A549 (cell line): ENCODE data around the gene CPSF6.

Experiments
- CTCF ChIP-seq: fragments of >200 bp; sonication (Bioruptor Twin); formaldehyde crosslinking; IDR thresholded peaks from 3 replicates; pipeline ENCODE4 v1.5.1; 2016
- GATA3 ChIP-seq: IDR thresholded peaks from 2 replicates; pipeline ENCODE4 v1.6.1; 2012; ENCODE audit warnings: borderline replicate concordance
- KDM1A ChIP-seq: fragments of 200-600 bp; sonication (generic); IDR thresholded peaks from 2 replicates; pipeline ENCODE4 v1.6.1; 2016; ENCODE audit warnings: low read depth, mild to moderate bottlenecking
- RAD21 ChIP-seq, 2 experiments: fragments of >200 bp in 1 of 2; sonication (Bioruptor Twin) in 1 of 2; formaldehyde crosslinking in 1 of 2; IDR thresholded peaks in 1 of 2; conservative IDR thresholded peaks in 1 of 2; 2 replicates in 1 of 2; 3 replicates in 1 of 2; pipeline ENCODE4 v1.6.1; 2012 to 2018; ENCODE audit warnings: inconsistent platforms in 1 of 2
- USF2 ChIP-seq: fragments of 450-650 bp; IDR thresholded peaks from 2 replicates; pipeline ENCODE4 v1.6.1; 2014; ENCODE audit warnings: antibody characterized with exemption

GRCh38 chr12:69241438-69242092, 2.2 kb downstream of the CPSF6 start:
- no peak for TF ChIP-seq RAD21 (conservative IDR thresholded peaks at IDR 0.05 in 1 of 2, IDR thresholded peaks at IDR 0.05 in 1 of 2)
- no peak for TF ChIP-seq CTCF
- no peak for TF ChIP-seq USF2
- no peak for TF ChIP-seq KDM1A
- TF ChIP-seq GATA3: no peak
